ENCODE data around the gene KCTD21. TPM values are rescaled to one million over a fixed set of nuclear protein-coding genes. Genes with fewer than 3 reads are reported as not detected.

The KCTD21 gene
- total RNA-seq, 2 experiments from 2014 or later = 3.9 to 4.9 TPM

DNA sequence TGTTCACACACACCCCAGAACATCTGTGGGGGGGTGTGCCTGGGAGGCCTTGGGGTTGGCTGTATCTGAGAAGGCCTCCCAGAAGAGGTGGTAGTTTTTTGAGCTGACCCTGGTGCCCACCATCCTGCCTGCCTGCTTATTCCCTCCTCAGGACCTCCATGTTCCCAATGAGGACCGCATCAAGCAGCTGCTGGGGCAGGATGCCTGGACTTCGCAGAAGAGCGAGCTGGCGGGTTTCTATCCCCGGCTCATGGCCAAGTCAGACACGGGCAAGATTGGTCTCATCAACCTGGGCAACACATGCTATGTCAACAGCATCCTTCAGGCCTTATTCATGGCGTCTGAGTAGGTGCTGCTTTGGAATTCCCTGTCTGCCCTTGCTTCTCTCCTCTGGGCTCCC is 17.3 kb upstream of the KCTD21 start:
- POLR2A ChIA-PET = no interaction called here

DNA sequence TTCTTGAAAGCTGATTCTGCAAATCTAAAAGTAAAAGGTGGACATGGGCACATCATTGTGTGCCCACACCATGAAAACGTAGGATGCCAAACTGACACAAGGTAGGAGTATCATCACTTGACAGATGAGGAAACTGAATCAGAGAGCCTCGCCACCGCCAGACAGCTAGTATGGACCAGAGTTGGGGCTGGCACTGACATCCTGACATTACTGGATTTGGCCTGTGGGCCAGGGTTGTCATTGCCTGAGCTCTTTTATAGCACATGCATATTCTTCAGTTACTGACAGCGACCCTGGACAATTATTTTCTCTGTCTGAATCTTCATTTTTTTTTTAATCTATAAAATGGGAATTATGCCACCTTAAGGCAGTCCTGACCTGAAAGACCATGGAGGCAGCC is 16.8 kb upstream of the KCTD21 start:
- POLR2A ChIA-PET = no interaction called here

More for the DNA sequence above, 17.3 kb upstream of the KCTD21 start:
- CTCF ChIA-PET = interaction anchor here (0.5 kb wide), 1 partner anchor 83 kb away, joined by 3 read pairs; no protein-coding TSS in a partner anchor

DNA sequence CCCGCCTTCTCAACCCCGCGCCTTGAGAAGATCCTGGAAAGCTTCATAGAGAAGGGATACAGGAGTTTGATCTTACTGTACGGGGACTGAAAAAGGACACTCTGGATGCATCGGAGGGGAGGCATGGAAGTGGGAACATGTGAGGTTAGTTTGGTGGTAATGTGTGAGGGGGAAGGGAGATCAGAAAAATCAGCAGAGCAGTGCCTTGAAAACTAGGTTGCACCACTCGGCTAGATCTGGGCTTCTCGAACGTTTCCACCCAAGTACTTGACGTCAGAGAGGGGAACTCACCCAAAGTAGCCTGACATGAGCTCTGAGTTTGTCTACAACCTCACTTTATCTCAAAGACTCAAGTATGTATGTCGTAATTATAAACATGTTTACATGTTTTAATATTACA is 14.8 kb upstream of the KCTD21 start:
- POLR2A ChIA-PET = no interaction called here

More for the DNA sequence above, 16.8 kb upstream of the KCTD21 start:
- CTCF ChIA-PET = no interaction called here

GRCh38 chr11:78202733-78203167 is 14.3 kb upstream of the KCTD21 start:
- POLR2A ChIA-PET = no interaction called here

More for the DNA sequence above, 14.8 kb upstream of the KCTD21 start:
- CTCF ChIA-PET = interaction anchor here (1.0 kb wide), 1 partner anchor 248 kb away, joined by 3 read pairs; no protein-coding TSS in a partner anchor

DNA sequence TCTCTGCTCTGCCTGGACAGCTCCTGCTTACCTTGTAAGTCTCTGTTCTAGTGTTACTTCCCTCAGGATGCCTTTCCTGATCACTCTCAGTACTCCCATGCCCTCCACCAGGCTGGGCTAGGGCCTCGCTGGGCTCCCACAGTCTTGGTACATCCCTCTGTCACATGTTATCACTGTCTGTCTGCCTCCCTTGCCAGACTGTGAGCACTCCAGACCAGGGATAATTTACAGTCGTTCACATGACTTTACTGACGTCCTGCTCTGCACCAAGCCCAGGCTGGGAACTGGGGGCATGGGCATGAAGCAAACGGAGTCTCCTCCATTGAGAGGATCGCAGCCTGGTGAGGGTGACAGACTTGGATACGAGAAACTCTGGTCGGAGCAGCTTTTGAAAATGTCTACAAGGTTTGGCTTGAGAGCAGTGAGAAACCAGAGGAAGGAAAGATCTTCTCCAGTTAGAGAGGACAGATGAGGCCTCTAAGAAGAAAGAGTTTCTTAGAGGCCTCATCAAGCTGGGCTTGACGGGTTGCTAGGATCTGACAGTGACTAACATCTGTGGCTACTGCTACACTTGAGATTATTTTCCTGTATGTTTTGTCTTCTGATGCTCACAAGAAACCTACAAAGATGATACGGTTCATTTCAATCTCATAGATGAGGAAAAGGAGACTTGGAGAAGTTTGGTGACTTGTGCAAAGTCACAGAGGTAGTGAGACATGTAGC is 12.8 kb upstream of the KCTD21 start:
- ChIA-PET POLR2A (no interaction called here), CTCF (no interaction called here)

More at GRCh38 chr11:78202733-78203167, 14.3 kb upstream of the KCTD21 start:
- CTCF ChIA-PET = interaction anchor here (1.0 kb wide), 1 partner anchor 248 kb away, joined by 3 read pairs; no protein-coding TSS in a partner anchor

- POLR2A ChIA-PET = no interaction called here
Measured at GRCh38 chr11:78200553-78200952, 12.1 kb upstream of the KCTD21 start.

GRCh38 chr11:78200061-78200460 is 11.6 kb upstream of the KCTD21 start:
- CTCF ChIA-PET = no interaction called here
- POLR2A ChIA-PET = no interaction called here

More at GRCh38 chr11:78200553-78200952, 12.1 kb upstream of the KCTD21 start:
- CTCF ChIA-PET = no interaction called here

- POLR2A ChIA-PET = no interaction called here
Measured at GRCh38 chr11:78199653-78200015, 11.2 kb upstream of the KCTD21 start.

GRCh38 chr11:78199015-78199652 is 10.7 kb upstream of the KCTD21 start:
- ChIA-PET CTCF (no interaction called here), POLR2A (no interaction called here)

More at GRCh38 chr11:78199653-78200015, 11.2 kb upstream of the KCTD21 start:
- CTCF ChIA-PET = no interaction called here

DNA sequence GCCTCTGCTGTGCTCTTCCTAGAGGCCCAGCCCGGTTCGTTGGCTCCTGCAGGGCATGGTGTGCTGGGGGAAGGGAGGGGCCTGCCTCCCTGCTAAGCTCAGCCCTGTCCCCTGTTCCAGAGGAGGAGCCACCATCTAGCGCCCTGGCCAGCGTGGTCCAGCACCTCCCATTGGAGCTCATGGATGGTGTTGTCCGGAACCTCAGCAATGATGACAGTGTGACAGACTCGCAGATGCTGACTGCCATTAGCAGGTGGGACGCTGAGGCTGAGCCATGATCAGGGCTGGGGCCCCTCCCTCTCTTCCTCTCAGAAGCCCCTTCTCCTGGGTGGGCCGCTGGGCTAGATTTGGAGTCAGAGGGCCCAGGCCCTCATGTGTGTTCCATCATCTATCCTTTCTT is 9.4 kb upstream of the KCTD21 start:
- ChIA-PET POLR2A (no interaction called here), CTCF (no interaction called here)

DNA sequence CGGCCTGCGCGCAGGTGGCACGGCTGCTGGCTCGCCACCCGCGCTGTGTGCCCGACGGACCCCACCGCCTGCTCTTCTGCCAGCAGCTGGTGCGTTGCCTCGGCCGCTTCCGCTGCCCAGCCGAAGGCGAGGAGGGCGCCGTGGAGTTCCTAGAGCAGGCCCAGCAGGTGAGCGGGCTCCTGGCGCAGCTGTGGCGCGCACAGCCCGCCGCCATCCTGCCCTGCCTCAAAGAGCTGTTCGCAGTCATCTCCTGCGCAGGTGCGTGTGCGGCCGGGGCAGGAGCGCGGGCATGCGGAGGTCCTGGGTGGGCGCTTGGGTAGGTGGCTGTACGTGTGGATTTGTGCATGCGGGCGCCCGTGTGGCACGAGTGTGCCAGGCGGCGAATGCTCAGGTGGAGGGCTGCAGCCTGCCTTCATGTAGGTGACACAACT is 8.2 kb upstream of the KCTD21 start:
- CTCF ChIA-PET = no interaction called here
- POLR2A ChIA-PET = no interaction called here

DNA sequence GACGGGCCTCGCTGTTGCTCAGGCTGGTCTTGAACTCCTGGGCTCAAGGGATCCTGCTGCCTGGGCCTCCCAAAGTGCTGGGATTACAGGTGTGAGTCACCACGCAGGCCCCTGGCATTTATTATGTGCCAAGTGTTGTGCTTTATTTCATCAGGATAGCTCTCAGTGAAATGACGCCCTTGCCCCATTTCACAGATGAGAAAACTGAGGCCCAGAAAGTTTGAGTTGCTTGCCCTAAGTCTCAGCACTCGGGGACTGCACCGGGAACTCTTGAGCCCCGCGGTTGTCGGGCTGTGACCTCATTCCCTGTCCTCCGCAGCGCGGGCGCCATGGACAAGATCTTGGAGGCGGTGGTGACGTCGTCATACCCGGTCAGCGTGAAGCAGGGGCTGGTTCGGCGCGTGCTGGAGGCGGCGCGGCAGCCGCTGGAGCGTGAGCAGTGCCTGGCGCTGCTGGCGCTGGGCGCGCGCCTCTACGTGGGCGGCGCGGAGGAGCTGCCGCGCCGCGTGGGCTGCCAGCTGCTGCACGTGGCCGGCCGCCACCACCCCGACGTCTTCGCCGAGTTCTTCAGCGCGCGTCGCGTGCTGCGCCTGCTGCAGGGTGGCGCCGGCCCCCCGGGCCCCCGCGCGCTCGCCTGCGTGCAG is 7.6 kb upstream of the KCTD21 start:
- CTCF ChIA-PET = no interaction called here
- POLR2A ChIA-PET = no interaction called here

DNA sequence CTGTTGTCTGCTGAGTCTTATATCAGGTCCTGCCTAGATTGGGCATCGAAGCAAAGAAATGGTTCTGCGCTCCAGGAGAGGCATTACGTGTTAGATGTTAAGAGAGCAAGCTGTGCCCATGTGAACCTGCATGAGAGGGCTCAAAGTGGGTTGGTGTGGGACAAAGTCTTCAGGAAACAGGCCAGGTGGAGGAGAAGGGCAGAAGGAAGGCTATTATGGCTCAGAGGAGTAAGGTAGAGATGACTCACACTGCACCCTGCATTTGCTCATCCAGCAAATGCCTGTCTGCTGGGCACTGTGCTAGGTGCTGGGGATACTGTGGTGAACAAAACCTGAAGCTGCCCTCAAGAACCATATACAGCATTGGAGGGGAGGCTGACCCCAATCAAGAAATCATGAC is 6.1 kb upstream of the KCTD21 start:
- ChIA-PET POLR2A (interaction anchor here (0.5 kb wide), 1 partner anchor 232 kb away, joined by 6 read pairs; no protein-coding TSS in a partner anchor), CTCF (interaction anchor here (1.2 kb wide), 1 partner anchor 92 kb away, joined by 3 read pairs; no protein-coding TSS in a partner anchor)

DNA sequence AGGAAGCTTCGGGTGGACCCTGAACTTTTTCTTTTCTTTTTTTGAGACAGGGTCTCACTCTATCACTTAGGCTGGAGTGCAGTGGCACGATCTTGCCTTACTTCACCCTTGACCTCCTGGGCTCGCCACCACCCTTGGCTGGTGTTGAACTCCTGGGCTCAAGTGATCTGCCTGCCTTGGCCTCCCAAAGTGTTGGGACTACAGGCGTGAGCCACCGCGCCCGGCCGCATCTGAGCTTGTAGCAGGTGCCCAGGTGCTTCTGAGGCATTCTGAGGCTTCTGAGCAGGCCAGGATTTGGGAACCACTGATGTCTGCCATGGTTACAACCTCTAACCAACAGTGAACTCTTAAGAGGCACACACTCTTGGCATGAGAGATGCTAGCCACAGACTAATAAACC is 5.4 kb upstream of the KCTD21 start:
- CTCF ChIA-PET = interaction anchor here (1.2 kb wide), 1 partner anchor 93 kb away, joined by 3 read pairs; no protein-coding TSS in a partner anchor
- POLR2A ChIA-PET = no interaction called here

DNA sequence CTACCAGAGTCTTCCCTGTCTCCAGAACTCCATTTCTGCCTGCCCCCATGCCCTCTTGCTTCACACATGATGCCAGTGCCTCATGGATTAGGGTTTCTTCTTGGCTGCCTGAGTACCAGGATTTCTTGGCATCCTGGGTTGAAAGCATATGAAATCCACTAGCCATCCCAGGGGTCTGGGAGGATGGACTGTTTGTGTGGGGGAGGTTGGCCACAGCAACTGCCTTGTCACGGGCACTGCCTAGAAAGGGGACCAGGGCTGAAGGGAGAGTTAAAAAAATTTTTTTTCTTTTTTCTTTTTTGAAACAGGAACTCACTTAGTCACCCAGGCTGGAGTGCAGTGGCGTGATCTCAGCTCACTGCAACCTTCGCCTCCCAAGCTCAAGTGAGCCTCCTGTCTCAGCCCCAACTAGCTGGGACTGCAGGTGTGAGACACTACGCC is 4.5 kb upstream of the KCTD21 start:
- ChIA-PET CTCF (no interaction called here), POLR2A (no interaction called here)

DNA sequence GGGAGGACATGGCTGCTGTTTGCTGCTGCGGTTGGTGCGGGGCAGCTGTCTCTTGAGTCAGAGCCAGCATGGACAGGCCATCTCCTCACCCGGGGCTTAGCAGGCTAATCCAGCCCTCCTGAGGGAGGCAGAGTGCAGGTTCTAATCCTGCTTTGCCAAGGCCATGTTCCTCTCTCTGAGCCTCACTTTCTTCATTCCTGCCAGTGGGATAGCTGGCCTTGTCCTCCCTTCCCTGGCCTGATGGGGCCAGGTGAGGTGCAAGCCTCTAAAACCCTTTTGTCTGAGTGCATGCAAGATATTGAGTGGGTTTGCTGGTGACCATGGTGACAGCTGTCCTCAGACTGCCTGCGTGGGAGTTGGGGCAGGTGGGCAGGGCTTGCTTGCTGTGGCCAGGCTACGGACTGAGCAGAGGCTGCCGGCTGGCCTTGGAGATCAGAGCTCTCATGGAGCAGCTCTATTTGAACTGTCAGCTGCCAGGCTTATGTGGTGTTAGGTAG is 3.8 kb upstream of the KCTD21 start:
- POLR2A ChIA-PET = no interaction called here
- CTCF ChIA-PET = interaction anchor here (0.7 kb wide), 1 partner anchor 26 kb away, joined by 3 read pairs; no protein-coding TSS in a partner anchor

GRCh38 chr11:78190871-78191538 is 2.6 kb upstream of the KCTD21 start:
- ChIA-PET POLR2A (no interaction called here), CTCF (no interaction called here)

DNA sequence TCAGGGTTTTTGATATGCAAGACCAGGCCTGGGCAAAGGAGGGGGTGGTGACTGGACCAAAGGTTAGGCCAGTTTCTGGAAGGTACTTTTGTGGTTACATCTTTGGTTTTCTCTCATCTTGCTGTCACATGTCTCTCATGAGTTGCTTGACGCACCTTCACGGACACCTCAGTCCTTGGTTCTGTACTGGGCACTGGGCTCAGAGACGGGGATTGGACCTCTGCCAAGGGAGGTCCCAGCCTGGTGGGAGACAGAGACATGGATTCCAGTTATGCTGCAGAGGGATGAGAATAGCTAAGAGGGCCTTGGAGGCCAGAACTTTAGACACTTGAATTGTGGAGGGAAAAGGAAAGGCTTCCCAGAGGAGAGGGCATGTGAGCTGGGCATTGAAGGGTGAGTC is 1.9 kb upstream of the KCTD21 start:
- ChIA-PET POLR2A (no interaction called here), CTCF (no interaction called here)

GRCh38 chr11:78189851-78190250 is 1.4 kb upstream of the KCTD21 start:
- ChIA-PET POLR2A (interaction anchor here (0.6 kb wide), 1 partner anchor 201 kb away, joined by 3 read pairs; no protein-coding TSS in a partner anchor), CTCF (interaction anchor here (2.1 kb wide), 1 partner anchor 51 kb away, joined by 7 read pairs; the partner anchor contains the start of gene ALG8)
